Endothelial cell of umbilical vein (primary cell): ENCODE data around the gene TMEM250. TPM values are rescaled to one million over a fixed set of nuclear protein-coding genes. Genes with fewer than 3 reads are reported as not detected.

Experiments
- BruUV-seq: library from RNA; stranded (reverse); fragments of 400-500 nt; replicated peaks from 2 replicates; lab custom pipeline; 2021; lab: Mats Ljungman, UMichigan
- CTCF ChIA-PET: fragments of 300-600, 350-600 bp; sonication (Branson Sonifier 250); formaldehyde crosslinking; loops from one replicate; lab custom pipeline; 2021; ENCODE audit warnings: antibody characterized with exemption, inconsistent platforms; lab: Charles Lee
- POLR2A ChIA-PET: fragments of 300-600, 350-600 bp; sonication (Branson Sonifier 250); formaldehyde crosslinking; loops from one replicate; lab custom pipeline; 2021; ENCODE audit warnings: antibody characterized with exemption, inconsistent platforms; lab: Charles Lee
- DNase-seq: peaks from one replicate; pipeline ENCODE4 v3.0.0-alpha.2; 2011; ENCODE audit warnings: low read depth, low spot score
- FAIRE-seq: peaks from 2 replicates; lab custom pipeline; 2011; peaks lifted over from hg19 to GRCh38; lab: Jason Lieb, UNC
- H2AFZ ChIP-seq: 2 replicates; pipeline ENCODE4 v1.6.0; 2012; ENCODE audit warnings: low read depth, low read length, control low read depth, inconsistent platforms
- H3K27ac ChIP-seq: 2 replicates; pipeline ENCODE4 v1.5.1; 2011; ENCODE audit warnings: low read depth, mild to moderate bottlenecking, control low read depth, low read length, moderate library complexity; ENCODE audit not compliant: insufficient read depth
- H3K27me3 ChIP-seq, 2 experiments: 2 replicates each; pipeline versions ENCODE4 v1.6.0 to v1.6.1; 2011; ENCODE audit warnings: low read length in 2 of 2, mixed read lengths in 1 of 2; ENCODE audit not compliant: control insufficient read depth in 2 of 2, insufficient read depth in 2 of 2
- H3K36me3 ChIP-seq, 2 experiments: 2 replicates in 1 of 2; 3 replicates in 1 of 2; pipeline ENCODE4 v1.5.1; 2011; ENCODE audit warnings: low read length in 2 of 2, mild to moderate bottlenecking in 1 of 2, moderate library complexity in 1 of 2; ENCODE audit not compliant: control insufficient read depth in 2 of 2, insufficient read depth in 2 of 2; ENCODE audit errors: extremely low read depth in 1 of 2
- H3K4me1 ChIP-seq: 3 replicates; pipeline ENCODE4 v1.5.1; 2011; ENCODE audit warnings: mild to moderate bottlenecking, low read length; ENCODE audit not compliant: control insufficient read depth, insufficient read depth; ENCODE audit errors: extremely low read depth
- H3K4me2 ChIP-seq: 2 replicates; pipeline ENCODE4 v1.6.1; 2011; ENCODE audit warnings: low read length, control low read depth, mixed read lengths; ENCODE audit not compliant: insufficient read depth
- H3K4me3 ChIP-seq, 3 experiments: fragments of 200-600 bp in 1 of 3; sonication (generic), shearing (Covaris generic) in 1 of 3; replicated peaks in 1 of 3; 2 replicates each; pipeline ENCODE4 v1.5.1; 2011 to 2016; ENCODE audit warnings: control low read depth in 3 of 3, low read length in 3 of 3, mild to moderate bottlenecking in 2 of 3, inconsistent platforms in 1 of 3, low read depth in 1 of 3, moderate library complexity in 1 of 3; ENCODE audit not compliant: insufficient read depth in 1 of 3
- H3K79me2 ChIP-seq: 2 replicates; pipeline ENCODE4 v1.6.0; 2012; ENCODE audit warnings: low read length, inconsistent platforms; ENCODE audit not compliant: control insufficient read depth, insufficient read depth
- H3K9ac ChIP-seq: replicated peaks from 2 replicates; pipeline ENCODE3; 2011; ENCODE audit warnings: low read length, control low read depth; ENCODE audit not compliant: insufficient read depth; ENCODE audit errors: extremely low read depth
- H3K9me1 ChIP-seq: replicated peaks from 3 replicates; pipeline ENCODE4 v1.6.0; 2011; ENCODE audit warnings: mild to moderate bottlenecking, low read length; ENCODE audit not compliant: control insufficient read depth, insufficient read depth; ENCODE audit errors: extremely low read depth
- H3K9me3 ChIP-seq: replicated peaks from 2 replicates; pipeline ENCODE4 v1.5.1; 2012; ENCODE audit warnings: low read length, inconsistent platforms; ENCODE audit not compliant: control insufficient read depth, insufficient read depth
- H4K20me1 ChIP-seq: replicated peaks from 2 replicates; pipeline ENCODE3; 2011; ENCODE audit warnings: mild to moderate bottlenecking, low read length; ENCODE audit not compliant: control insufficient read depth, insufficient read depth; ENCODE audit errors: extremely low read depth
- CTCF ChIP-seq, 2 donors: IDR thresholded peaks; 1 replicate in 1 of 2; 2 replicates in 1 of 2; pipeline ENCODE4 v1.5.1; 2011; ENCODE audit warnings: low read length in 2 of 2, mild to moderate bottlenecking in 2 of 2, moderate library complexity in 2 of 2, control low read depth in 1 of 2, inconsistent platforms in 1 of 2, low read depth in 1 of 2; ENCODE audit not compliant: insufficient read depth in 1 of 2; ENCODE audit errors: extremely low read depth in 1 of 2
- FOS ChIP-seq: IDR thresholded peaks from 2 replicates; pipeline ENCODE4 v1.6.1; 2011; ENCODE audit warnings: mild to moderate bottlenecking, low read length, moderate library complexity, borderline replicate concordance; ENCODE audit not compliant: insufficient read depth
- JUN ChIP-seq: IDR thresholded peaks from 2 replicates; pipeline ENCODE4 v1.6.1; 2011; ENCODE audit warnings: borderline replicate concordance, low read depth; ENCODE audit not compliant: insufficient read length, insufficient read depth
- MYC ChIP-seq: IDR thresholded peaks from one replicate; pipeline ENCODE4 v1.6.1; 2011; ENCODE audit warnings: mild to moderate bottlenecking, low read depth, low read length
- POLR2A ChIP-seq: IDR thresholded peaks from 2 replicates; pipeline ENCODE4 v1.6.1; 2012; ENCODE audit warnings: low read depth, mild to moderate bottlenecking, control low read depth, low read length
- POLR2AphosphoS5 ChIP-seq: IDR thresholded peaks from 2 replicates; pipeline ENCODE4 v1.6.1; 2012; ENCODE audit warnings: low read depth, mild to moderate bottlenecking, control low read depth, low read length, moderate library complexity; ENCODE audit not compliant: insufficient read depth
- dilution Hi-C: fragments of 300-500 bp; cut with MboI; formaldehyde crosslinking; loops from one replicate; pipeline ENCODE4 v1.15.0; 2019; ENCODE audit warnings: low sequenced_read_pairs; ENCODE audit not compliant: extremely low pct_ligation_motif_present
- intact Hi-C: fragments of 100-400 bp; cut with micrococcal nuclease; formaldehyde crosslinking; loops from one replicate; pipeline ENCODE4 v1.10.0; 2022
- polyA plus RNA-seq, 4 experiments: library from polyadenylated mRNA; depleted of rRNA in 3 of 4; stranded (reverse) in 3 of 4; unstranded in 1 of 4; fragments of >200 nt; gene quantifications; 2 replicates each; pipeline versions ENCODE4 v1.2.1 to v1.2.3, GENCODE V29; 2011 to 2012; ENCODE audit warnings: missing spikeins in 1 of 4
- total RNA-seq: library from RNA; stranded (reverse); gene quantifications from 2 replicates; pipeline ENCODE4 v1.2.3, GENCODE V29; 2021

Gene TMEM250
- total and polyA plus RNA-seq, 2 donors (not counting 3 experiments of a cell fraction or from before 2014, with no cell fraction given), result 24.9 to 49.9 TPM

- BruUV-seq, result no TSS peak
- Histone ChIP-seq H3K79me2 (peaks cover 92% of the 10 kb centered on the region), H3K4me2 (no peak overlapping the region), H3K27ac (no peak overlapping the region), H3K36me3 (peaks cover 0 to 1% of the 10 kb centered on the region in 2 experiments), H3K27me3 (no peaks in the 10 kb centered on the region), H3K9ac (no peak overlapping the region), H4K20me1 (no peaks in the 10 kb centered on the region), H3K9me1 (no peaks in the 10 kb centered on the region), H2AFZ (no peak overlapping the region), H3K4me3 (no peak overlapping the region), H3K4me1 (peaks cover 9% of the 10 kb centered on the region), H3K9me3 (no peaks in the 10 kb centered on the region)
- CTCF ChIA-PET, result interaction anchor here (0.9 to 4.4 kb wide), 2 partner anchors 33 to 45 kb away, joined by 4 to 148 read pairs; partner anchors contain the start of gene TMEM250
- no peak for TF ChIP-seq CTCF (IDR thresholded peaks at IDR 0.05; ENCODE audit: extremely low read depth in 1 of 2, insufficient read depth in 1 of 2, low read depth in 1 of 2, low read length in 2 of 2)
- no peak for TF ChIP-seq POLR2AphosphoS5
- no peak for TF ChIP-seq FOS
- no peak for TF ChIP-seq JUN
- TF ChIP-seq POLR2A, result no peak
- TF ChIP-seq MYC, result no peak
- POLR2A ChIA-PET, result no interaction called here
- dilution Hi-C loops (no loop called here), intact Hi-C loops (loop anchor here (5.0 kb wide), 1 partner anchor 139 kb away; no protein-coding TSS in a partner anchor)
- FAIRE-seq (no peak), DNase-seq (no peak)
These were observed 30.8 kb downstream of the TMEM250 start for GRCh38 chr9:136087741-136088480.
